GM19372 (cell line): ENCODE data around the gene ITPR3.

ENCODE experiments used
- ATAC-seq: cut with Tn5 transposase; IDR thresholded peaks from one replicate; pipeline ENCODE4 v1.9.1; 2021; ENCODE audit warnings: mild to moderate bottlenecking, low read depth, moderate library complexity; ENCODE audit not compliant: unreplicated experiment

ITPR3 gene

GRCh38 chr6:33727126-33727525 is 106.0 kb downstream of the ITPR3 start:
- no peak for ATAC-seq

GRCh38 chr6:33727932-33728331 is 106.8 kb downstream of the ITPR3 start:
- no peak for ATAC-seq

GRCh38 chr6:33728438-33728837 is 107.3 kb downstream of the ITPR3 start:
- no peak for ATAC-seq

GRCh38 chr6:33729059-33729458 is 107.9 kb downstream of the ITPR3 start:
- no peak for ATAC-seq

- ATAC-seq: no peak
Measured at GRCh38 chr6:33730611-33731010, 109.5 kb downstream of the ITPR3 start.

GRCh38 chr6:33731035-33731434 is 109.9 kb downstream of the ITPR3 start:
- ATAC-seq: no peak

- ATAC-seq: no peak
Measured at GRCh38 chr6:33731751-33732282, 110.7 kb downstream of the ITPR3 start.

- ATAC-seq: no peak
Measured at GRCh38 chr6:33732385-33732784, 111.3 kb downstream of the ITPR3 start.

- ATAC-seq: no peak
Measured at GRCh38 chr6:33732817-33733708, 111.9 kb downstream of the ITPR3 start.

- no peak for ATAC-seq
Measured at GRCh38 chr6:33733709-33734007, 112.5 kb downstream of the ITPR3 start.

- no peak for ATAC-seq
Measured at GRCh38 chr6:33735216-33735615, 114.1 kb downstream of the ITPR3 start.

- ATAC-seq: no peak
Measured at GRCh38 chr6:33737267-33738026, 116.3 kb downstream of the ITPR3 start.

- ATAC-seq: no peak
Measured at GRCh38 chr6:33738153-33738552, 117.0 kb downstream of the ITPR3 start.

- ATAC-seq: no peak
Measured at GRCh38 chr6:33738879-33739278, 117.8 kb downstream of the ITPR3 start.

- ATAC-seq: no peak
Measured at GRCh38 chr6:33739571-33739970, 118.4 kb downstream of the ITPR3 start.

- no peak for ATAC-seq
Measured at GRCh38 chr6:33740204-33740608, 119.1 kb downstream of the ITPR3 start.

GRCh38 chr6:33740794-33741193 is 119.7 kb downstream of the ITPR3 start:
- ATAC-seq: no peak

- no peak for ATAC-seq
Measured at GRCh38 chr6:33742092-33742491, 121.0 kb downstream of the ITPR3 start.

GRCh38 chr6:33742837-33743236 is 121.7 kb downstream of the ITPR3 start:
- no peak for ATAC-seq

GRCh38 chr6:33744001-33744848 is 123.1 kb downstream of the ITPR3 start:
- no peak for ATAC-seq
